GM21825 (cell line): ENCODE results near the gene GALK2.
"Not testable (repeated sequence)": the region's sequence is repeated elsewhere in the genome, so short reads cannot be mapped to it uniquely, and the experiment has no call there.

Experiments
- ATAC-seq: cut with Tn5 transposase; IDR thresholded peaks from one replicate; pipeline ENCODE4 v1.9.1; 2021; ENCODE audit warnings: mild to moderate bottlenecking, moderate library complexity; ENCODE audit not compliant: unreplicated experiment

GALK2 gene

DNA sequence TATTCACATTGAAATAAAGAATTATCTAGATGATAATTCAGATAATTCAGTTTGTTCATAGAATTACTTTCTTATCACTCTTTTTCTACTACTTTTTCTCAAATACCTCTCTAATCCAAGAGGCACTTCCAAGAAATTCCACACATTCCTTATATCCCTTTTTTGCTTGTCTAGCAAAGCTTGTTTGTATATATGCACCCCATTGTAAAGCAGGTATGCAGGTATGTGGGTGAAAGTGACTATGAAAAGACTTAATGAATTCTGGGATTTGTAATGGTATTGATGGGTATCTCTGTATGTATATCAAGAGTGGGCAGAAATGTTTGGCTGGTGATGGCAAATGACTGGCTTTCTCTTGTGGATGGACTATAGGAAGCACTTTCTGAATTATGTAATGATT, 158.9 kb downstream of the GALK2 start:
- ATAC-seq: no peak

DNA sequence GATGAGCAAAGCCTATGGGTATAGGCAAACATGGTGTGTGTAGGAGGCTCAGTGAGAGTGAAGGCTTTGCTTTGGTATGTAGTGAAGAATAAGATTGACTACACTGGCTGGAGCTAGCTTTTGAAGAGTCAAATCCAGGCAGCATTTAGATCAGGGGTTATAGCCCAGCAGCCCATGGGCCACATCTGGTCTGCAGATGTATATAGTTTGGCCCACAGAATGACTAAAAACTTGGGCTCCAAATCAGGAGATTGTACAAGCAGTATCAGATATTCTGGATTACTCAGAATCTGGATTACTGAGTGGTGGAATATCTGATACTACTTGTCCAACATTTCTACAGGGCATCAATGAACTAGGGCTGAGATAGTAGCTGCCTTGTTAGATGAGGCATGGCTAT, 160.1 kb downstream of the GALK2 start:
- no peak for ATAC-seq

DNA sequence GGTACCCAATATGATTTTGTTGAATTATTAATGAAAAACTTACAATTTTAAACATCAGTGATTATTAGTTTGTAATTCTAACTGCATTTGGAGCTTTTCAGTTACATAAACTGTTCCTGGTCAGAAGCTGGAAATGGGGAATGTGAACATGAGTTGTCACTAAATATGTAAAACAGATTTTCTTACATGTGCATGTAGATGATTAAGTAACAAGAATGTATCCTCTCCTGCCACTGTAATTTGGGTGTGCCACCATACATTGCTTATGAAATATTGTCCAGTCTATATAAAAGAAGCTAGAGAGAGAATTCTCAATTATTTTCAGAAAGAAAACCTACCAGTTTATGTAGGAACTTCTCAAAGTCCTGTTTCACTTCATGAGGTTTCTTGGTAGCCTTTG, 161.4 kb downstream of the GALK2 start:
- no peak for ATAC-seq

DNA sequence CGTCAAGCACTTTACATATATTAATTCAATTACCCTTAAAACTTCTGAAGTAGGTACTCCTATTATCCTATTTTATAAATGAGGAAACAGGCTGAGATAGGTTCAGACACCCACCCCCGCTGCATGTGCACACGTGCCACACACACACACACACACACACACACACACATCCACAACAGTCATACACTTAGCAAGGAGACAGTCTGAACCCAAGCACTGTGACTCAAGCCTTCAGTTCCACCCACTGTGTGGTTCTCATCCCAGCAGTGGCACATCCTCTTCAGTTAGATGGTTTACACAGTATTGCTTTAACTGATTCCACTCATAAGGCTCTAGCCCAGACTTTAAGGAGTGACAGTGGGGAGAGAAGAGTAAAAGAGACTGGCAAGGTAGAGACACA, 161.9 kb downstream of the GALK2 start:
- ATAC-seq: no peak

DNA sequence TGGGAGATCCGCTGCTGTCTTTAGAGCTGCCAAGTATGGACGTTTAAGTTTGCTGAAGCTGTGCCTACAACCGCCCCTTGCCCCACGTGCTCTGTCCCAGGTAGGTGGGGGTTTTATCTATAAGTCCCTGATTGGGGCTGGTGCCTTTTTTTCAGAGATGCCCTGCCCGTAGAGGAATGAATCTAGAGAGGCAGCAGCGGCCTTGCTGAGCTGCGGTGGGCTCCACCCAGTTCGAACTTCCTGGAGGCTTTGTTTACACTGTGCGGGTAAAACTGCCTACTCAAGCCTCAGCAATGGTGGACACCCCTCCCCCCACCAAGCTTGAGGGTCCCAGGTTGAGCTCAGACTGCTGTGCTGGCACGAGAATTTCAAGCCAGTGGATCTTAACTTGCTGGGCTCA, 169.6 kb downstream of the GALK2 start:
- ATAC-seq: no peak

DNA sequence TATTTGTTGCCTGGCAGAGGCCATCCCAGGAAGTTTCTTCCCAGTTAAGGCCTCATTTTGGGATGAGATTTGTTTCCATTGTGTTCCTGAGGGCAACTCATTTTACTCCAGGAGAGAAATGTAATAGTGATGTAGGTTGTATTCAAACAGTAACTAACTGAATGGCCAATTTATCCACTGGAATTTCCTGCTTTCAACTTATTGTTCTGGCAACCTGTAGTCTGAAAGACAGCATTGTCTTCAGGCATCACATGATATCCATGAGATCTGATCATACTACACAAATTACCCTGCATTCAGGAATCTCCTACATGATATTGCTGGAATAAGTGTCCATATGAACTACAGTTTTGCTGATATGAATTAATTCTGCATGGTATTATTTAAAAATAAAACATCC, 173.5 kb downstream of the GALK2 start:
- ATAC-seq: no peak

DNA sequence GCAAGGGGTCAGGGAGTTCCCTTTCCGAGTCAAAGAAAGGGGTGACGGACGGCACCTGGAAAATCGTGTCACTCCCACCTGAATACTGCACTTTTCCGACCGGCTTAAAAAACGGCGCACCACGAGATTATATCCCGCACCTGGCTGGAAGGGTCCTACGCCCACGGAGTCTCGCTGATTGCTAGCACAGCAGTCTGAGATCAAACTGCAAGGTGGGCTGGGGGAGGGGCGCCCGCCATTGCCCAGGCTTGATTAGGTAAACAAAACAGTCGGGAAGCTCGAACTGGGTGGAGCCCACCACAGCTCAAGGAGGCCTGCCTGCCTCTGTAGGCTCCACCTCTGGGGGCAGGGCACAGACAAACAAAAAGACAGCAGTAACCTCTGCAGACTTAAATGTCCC, 184.4 kb downstream of the GALK2 start:
- not testable (repeated sequence) for ATAC-seq

DNA sequence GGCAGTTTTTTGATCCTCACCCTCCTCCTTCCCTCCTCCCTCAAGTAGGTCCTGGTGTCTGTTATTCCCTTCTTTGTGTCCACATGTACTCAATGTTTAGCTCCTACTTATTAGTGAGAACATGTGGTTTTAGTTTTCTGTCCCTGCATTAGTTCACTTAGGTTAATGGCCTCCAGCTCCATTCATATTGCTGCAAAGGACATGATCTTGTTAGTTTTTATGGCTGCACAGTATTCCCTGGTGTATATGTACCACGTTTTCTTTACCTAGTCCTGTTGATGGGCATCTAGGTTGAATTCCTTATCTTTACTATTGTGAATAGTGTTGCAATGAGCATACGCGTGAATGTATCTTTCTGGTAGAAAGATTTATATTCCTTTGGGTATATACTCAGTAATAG, 191.3 kb downstream of the GALK2 start:
- no peak for ATAC-seq

DNA sequence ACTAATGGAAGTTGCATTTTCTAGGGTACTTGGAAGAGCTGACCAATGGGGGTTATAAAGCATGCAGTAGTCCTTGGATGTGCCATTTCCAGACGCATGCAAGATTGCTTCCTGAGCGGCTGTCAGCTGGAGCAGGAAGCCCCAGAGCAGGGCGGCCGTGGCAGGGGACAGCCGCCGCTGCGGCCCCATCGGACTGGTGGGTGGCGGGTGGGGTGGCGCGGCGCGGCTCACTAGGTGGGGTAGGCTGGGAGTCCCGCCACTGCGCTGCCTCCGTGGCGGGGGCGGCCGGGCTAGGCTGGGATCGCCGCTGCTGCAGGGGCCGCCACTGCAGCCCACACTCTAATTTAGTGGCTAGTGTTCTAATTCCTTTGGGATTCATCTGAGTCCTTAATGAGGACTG, 196.4 kb downstream of the GALK2 start:
- ATAC-seq: no peak

DNA sequence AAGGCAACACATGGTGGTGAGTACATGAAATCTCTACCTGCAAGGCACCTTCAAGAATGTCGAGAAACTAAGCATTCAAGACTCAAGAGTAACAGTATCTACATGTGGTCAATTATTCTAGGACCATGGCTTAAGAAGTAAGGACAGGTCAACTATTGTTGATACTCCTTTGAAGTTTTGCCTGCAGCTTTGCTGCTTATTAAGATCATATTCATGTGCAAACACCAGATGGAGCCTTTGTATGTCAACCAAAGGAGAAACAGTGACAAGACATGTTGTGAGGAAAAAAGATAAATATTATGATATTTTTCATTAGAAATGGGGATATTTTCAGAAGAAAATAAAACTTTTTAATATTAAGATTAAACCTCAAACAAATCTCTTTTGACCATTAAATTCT, 200.7 kb downstream of the GALK2 start:
- ATAC-seq: no peak

DNA sequence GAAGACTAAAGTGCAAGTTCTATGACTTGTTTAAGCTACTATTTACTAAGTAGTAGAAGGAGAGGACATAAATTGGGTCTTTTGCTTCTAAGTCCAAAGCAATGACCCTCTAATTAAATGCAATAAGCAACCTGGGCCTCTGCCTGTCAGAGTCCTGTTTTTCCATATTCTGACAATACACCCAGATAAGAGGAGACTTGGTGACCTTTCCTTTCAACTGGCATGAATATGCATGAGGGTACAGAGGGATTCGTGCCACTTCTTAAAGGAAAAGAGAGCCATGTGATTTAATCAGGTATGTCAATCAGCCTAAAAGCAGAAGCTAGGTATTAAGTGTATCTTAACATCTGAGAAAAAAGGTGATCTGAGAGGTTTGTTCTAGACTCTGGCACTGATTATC, 202.3 kb downstream of the GALK2 start:
- ATAC-seq: no peak

DNA sequence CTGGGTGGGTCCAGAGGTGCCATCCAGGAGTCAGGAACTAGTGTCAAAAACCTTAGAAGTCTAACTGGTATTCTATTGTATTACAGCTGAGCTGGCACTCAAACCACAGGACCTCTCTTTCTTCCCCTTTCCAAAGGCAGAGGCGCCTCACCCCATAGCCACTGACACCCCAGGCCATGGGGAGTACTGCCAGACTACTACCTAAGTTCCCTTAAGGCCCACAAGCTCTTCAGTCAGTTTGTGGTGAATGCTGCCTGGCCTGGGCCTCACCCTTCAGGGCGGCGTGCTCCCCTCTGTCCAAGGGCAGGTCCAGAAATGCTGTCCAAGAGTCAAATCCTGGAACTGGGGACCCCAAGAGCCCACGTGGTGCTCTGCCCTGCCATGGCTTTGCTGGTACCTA, 209.9 kb downstream of the GALK2 start:
- ATAC-seq: no peak

DNA sequence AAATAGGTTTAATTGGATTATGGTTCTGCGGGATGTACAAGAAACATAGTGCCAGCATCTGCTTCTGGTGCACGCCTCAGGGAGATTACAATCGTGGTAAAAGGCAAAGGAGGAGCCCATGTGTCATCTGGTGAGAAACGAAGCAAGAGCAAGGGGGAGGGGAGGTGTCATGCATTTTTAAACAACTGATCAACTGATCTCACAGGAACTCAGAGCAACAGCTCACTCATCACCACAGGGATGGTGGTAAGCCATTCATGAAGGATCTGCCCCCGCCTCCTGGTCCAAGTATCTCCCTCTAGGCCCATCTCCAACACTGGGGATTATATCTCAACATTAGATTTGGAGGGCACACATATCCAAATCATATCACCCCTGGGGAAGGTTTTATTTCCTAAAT, 210.9 kb downstream of the GALK2 start:
- ATAC-seq: no peak
